Stimulated activated CD8-positive, alpha-beta memory T cell treated with anti-CD3 and anti-CD28 coated beads, Interleukin-12 subunit alpha, Interleukin-12 subunit beta, amount 100 ng/mL, for 1 hour (primary cell): ENCODE results near the gene MGAT4A.
"Not testable (repeated sequence)": the region's sequence is repeated elsewhere in the genome, so short reads cannot be mapped to it uniquely, and the experiment has no call there.

Experiments
- DNase-seq: peaks from one replicate; pipeline ENCODE4 v3.0.0-alpha.2; 2020; ENCODE audit warnings: low read depth

The MGAT4A gene

DNA sequence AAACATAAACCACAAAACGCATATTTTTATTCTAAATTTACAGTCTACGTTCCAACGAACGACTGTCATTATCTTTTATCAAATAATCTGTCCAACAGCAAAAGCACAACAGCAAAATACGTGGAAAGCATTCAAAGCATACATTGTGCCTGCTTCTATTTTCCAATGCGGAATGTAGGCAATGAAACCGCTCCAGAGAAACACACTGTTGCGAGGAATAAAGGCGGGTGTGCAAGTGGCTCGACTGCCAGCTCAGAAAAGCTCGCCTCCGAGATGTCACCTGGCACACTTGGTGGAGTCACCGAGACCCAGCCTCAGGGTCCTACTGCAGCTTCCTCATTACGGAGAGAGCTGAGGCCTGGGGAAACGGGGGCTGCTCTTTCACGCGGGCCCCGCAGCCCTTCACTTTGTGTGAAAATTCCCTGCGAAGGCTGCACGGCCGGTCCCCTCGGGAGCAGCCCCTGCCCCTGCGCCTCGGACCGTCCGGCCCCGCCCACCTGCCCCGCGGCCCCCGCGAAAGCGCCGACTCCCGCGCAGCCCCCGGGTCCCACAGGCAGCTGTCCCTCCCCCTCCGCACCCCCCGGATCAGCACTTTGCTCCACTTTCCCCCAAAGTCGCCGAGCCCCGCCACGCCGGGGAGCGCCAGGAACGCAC, 752 bp downstream of the MGAT4A start:
- no peak for DNase-seq

DNA sequence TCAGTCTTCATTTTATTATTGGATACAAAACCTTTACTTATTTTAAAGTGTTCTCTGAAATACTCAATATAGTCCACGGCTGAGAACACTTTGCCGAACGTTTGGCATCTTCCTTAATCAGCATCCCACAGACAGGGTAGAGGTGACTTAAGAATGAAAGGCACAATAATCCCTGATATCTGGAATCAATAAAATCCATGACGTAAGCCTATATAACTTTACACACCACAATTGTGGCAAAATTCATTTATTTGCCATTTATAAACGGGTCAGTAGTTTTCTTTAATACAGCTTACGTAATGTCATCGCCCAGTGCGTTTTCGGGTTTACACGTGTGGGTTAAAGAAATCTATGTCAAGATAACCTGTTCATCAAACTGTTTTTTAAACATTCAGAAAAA, 1.3 kb downstream of the MGAT4A start:
- DNase-seq = no peak

DNA sequence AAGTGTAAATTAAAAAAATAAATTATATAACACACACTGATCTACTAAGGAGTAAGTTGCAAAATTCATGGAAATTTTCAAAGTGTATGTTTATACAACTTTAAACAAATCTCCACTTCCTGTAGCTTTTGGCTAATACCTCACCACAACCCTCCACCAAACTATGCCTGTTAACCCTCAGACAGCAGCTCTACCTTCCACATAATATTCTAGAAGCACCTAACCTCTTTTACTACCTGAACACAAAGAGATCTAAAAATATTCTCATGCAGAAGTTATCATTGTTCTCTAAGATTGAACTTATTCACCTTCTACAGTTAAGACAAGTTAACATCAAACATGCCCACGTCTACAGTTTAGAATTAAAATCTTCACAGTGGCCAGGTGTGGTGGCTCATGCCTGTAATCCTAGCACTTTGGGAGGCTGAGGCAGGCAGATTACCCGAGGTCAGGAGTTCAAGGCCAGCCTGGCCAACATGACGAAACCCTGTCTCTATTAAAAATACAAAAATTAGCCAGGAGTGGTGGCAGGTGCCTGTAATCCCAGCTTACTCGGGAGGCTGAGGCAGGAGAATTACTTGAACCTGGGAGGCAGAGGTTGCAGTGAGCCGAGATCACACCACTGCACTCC, 2.7 kb downstream of the MGAT4A start:
- DNase-seq = not testable (repeated sequence)

DNA sequence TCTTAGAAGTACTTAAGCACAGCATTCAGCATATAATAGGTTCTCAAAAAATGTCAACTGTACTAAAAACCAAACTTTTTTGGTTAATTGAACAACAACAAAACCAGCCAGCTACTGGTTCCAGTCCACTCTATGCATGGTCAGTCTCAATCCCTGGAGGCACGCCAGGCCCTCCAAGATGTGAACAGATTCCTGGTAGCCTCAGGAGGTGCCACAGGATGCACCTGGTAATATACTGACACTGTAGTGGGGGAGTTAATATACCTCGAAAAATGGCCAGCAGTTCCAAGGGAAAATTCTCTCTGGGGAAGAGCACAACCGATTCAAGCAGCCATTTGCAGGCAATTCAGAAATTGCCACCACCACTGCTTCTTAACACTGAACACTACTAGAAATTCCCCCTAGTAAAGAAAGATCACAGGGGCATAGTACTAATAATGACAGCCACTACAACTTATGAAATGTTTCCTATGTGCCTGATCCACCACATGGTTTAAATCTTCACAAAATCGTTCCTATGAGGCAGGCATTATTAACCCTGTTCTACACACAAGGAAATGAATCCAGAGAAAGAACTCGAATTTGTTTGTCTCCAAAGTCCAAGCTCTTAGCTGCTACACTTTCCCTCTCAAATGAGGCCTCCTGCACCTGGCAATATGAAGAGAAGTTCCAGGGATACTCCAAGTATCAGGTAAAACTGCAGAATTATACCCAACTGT, 3.4 kb downstream of the MGAT4A start:
- no peak for DNase-seq

DNA sequence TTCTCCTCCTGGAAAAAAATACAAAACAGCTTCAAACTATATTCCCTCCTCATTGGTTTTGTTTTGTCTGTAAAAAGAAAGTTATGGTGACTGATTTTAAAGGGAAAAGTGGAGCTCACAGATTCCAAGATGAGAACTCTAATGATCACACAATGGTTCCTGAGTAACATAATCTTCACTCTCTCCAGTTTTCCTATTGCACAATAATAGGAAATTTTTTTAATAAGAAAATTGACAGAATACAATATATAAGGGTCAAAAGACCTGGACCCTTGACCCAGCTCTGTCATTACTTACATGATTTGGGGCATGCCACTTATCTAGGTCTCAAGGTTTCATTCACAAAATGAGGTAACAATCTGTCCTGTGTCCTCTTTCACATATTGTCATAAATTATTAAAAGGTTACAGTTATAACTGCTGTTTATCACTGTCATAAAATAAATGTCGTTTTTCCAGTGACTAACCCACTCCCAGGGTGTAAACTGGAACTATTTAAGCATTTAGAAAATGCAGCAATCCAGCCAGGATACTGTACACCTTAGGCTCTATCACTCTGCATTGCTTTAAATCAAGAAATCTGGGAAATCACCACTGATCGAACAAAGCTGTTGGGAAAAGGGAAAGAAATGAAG, 4.1 kb downstream of the MGAT4A start:
- no peak for DNase-seq

DNA sequence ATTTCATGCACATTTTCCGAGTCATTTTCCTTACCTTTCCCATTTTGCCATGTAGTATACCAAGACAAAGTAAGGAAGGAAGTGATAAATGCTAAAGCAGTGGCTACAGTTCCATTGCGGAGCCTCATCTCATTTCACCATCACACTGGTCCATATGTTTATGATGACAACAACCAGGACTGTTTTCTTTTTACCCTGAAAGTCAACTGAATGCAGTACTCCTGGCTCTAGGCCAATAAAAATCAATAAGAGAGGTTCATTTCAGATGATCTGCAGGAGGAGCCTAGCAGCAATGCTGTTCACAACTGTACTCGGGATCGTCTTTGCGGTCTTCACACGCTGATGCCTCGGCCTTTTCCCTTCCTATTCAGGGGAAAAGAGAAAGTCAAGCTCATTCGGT, 4.7 kb downstream of the MGAT4A start:
- no peak for DNase-seq

DNA sequence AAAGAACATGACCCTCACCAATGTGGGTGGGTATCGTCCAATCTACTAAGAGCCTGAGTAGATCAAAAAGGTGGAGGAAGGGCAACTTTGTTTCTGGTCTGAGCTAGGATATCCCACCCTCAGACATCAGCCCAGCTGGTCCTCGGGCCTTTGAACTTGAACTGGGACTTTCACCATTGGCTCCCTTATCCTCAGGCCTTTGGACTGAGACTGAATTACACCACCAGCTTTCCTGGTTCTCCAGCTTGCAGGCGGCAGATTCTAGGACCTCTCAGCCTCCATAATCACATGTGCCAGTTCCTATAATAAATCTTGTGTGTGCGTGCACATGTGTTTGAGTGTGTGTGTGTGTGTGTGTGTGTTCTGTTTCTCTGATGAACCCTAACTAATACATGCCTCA, 10.6 kb downstream of the MGAT4A start:
- DNase-seq = no peak

DNA sequence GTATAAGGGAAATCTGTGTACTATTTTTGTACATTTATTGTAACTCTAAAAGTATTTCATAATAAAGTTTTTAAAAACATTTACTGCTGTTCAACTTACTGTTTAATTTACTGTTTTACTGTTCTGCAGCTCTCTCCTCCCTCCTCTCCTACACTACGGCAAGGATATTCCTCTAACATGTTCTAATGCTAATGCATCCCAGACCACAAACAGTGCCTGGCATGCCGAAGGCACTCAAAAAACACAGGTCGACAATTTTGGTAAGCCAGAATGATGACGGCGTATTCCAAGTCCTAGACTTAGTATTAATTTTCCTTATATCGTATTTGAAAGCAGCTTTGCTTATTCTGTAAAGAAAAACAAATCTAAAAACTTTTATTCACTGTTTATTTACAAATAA, 13.3 kb downstream of the MGAT4A start:
- no peak for DNase-seq

DNA sequence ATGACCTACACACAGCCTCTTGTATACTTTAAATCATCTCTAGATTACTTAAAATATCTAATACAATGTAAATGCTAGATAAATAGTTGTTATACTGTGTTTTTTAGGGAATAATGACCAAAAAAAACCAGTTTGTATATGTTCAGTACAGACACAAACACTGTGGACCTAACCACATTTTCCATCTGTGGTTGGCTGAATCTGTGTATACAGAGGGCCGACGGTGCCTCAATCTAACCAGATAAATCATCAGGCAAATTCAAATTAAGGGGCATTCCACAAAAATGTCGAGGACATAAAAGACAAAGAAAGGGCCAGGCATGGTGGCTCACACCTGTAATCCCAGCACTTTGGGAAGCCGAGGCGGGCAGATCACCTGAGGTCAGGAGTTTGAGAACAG, 14.1 kb downstream of the MGAT4A start:
- no peak for DNase-seq

DNA sequence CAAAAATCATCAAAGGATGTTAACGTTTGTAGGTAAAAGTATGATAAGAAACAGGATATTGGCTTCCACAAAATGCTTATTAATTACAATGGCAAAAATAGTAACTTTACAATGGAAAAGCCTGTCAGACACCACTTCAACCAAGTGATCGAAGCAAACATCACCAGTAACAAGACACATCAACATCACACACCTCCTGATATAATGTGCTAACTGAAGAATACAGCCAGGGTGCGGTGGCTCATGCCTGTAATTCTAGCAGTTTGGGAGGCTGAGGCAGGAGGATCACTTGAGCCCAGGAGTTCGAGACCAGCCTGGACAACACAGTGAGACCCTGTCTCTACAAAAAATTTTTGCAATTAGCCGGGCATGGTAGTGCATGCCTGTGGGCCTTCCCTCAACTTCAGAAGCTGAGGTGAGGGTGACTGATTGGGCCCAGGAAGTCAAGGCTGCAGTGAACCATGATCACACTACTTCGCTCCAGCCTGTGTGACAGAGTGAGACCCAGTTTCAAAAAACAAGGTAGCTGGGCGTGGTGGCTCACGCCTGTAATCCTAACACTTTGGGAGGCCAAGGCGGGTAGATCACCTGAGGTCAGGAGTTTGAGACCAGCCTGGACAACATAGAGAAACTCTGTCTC, 15.0 kb downstream of the MGAT4A start:
- no peak for DNase-seq

DNA sequence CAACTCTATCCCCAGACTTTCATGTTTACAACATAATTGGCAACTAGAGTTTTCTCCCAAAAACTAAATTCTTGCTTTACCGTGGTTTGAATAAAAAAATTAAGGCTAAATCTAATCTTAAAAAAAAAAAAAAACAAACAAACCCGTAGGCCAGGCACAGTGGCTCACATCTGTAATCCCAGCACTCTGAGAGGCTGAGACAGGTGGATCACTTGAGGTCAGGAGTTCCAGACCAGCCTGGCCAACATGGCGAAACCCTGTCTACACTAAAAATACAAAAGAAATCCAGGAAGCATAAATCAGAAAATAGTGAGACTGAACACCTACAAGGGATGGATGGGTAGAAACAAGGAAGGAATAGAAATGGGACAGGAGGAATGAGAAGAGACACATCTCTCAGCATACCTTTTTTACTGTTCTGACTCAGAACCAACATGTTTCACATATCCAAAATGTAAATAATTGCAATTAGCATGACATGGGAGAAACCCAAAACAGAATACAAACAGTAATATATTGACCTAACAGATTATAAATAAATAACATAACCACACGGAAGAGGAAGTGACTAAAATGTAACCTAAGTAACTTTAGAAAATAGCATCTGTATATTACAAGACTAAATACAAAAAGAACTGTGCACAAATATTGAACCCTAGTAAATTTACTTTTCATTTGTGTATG, 17.5 kb downstream of the MGAT4A start:
- no peak for DNase-seq

DNA sequence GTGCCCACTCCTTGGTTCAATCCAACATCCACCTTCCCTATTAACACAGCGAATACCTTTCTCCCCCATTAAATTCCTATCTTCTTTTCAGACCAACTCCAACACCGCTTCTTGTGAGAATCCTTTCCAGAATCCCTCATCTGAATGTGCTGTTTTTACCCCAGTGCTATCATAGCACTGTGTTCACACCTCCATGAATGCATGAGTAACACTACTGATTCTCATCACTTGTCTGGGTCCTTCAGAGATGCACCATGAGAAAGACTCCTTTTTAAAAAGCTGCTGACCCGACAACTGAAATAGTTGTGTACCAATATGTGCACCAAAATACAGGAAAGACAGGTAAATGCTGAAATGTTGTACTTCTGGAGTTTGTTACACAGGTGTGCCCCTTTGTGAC, 18.8 kb downstream of the MGAT4A start:
- no peak for DNase-seq

DNA sequence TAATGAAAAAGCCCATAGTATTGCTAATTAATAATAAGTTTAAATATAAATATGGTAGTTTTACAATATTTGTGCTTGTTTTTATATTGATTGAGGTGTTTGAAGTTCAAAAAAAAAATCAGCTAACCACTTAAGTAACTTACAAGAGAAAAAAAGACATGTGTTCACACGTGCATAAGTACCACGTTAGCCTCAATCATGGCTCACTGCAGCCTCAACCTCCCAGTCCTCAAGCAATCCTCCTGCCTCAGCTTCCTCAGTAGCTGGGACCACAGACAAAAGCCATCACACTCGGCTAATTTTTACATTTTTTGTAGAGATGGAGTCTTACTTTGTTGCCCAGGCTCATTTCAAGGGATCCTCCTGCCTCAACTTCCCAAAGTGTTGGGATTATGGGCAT, 19.4 kb downstream of the MGAT4A start:
- DNase-seq = no peak

DNA sequence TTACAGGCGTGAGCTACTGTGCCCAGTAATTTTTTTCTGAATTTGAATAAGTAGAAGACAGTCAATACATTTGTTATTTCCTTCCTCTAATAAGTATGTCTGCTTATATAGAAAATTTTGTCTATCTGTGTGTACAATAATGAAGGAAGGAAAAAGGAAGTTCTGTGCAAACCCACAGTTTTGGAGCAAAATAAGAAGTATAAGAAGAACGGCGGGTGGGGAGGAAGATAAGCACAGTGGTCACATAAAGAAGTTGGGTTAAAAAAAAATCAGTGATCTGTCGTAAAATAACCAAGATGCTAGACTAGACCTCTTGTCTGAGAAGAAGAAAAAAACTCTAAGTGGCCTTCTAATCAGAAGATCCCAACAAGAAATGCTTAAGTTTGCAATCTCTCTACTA, 20.2 kb downstream of the MGAT4A start:
- no peak for DNase-seq

DNA sequence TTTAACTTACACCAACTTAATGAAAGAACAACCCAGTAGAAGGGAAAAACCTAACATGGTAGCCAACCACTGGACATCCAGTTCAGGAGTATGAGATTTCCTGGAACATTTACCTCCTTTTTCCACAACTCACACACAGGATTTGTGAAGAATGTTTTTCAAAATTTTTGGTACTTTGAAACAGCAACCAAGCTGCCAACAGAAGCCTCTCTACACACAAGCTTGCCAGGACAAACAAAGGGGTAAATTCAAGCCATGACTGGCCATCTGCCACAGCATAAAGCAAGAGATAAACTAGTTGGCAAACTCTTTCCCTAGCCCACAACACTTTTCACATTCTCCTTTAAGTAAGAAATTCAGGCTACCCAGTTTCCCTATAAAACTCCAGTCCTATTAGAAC, 21.4 kb downstream of the MGAT4A start:
- DNase-seq = no peak

DNA sequence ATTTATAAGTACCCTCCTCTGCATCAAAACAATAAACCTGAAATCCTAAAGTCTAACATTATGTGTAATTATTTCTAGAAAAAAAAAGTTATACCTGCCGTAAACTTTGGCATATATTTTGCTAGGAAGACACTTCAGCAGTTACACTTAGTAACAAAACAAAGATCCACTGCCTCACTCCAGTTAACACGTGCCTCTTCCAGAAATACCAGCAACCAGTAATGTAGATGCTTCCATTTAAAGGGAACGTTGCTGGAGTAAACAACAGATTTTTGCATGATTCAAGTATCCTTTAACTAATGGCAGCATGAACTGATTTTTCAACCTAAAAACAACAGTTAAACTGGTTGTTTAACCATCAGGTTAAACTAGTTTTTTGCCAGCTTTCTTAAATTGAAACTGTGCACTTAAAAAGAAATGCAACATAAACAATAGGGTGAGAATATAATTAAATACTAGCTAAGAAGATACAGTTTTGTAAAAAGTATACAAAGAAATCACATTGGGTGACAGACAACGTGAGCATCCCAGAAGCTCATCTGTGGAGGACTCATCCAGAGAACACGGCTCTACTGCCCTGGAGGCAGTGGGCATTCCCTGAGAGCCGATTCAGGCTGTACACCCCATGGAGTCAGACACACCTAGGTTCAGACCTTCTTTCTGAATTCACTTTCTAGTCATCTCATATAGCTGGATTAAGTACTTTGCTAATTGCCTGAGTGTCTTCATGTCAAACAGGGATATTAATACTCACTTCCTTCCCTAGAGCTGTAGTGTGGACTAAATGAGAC, 22.3 kb downstream of the MGAT4A start:
- no peak for DNase-seq

DNA sequence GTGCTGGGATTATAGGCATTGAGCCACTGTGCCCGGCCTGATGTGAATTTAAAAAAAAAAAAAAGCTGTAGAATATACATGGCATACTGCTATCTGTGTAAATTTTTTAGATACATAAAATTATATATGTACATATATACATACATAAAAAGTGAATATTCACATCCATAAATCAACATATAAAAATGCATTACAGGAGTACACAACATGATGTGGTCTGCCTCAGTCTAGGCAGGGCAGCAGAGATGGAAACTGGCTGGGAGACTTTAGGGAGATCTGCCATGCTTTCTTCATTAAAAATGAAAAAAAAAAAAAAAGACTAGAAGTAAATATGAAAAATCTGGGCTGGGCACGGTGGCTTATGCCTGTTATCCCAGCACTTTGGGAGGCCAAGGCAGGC, 24.3 kb downstream of the MGAT4A start:
- DNase-seq = no peak

DNA sequence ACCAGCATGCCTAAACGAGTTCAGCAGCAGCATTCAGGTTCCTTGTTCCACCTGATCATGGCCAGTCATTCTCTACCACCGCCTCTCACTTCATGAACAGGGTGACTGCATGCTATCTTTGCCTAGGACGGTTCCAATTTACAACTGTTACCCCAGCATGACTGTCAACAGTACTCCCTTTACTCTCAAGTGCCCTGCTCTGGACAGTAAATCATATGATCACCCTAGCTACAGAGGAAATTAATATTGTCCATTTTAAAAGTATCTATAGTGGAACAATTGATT, 25.7 kb downstream of the MGAT4A start:
- DNase-seq = no peak

DNA sequence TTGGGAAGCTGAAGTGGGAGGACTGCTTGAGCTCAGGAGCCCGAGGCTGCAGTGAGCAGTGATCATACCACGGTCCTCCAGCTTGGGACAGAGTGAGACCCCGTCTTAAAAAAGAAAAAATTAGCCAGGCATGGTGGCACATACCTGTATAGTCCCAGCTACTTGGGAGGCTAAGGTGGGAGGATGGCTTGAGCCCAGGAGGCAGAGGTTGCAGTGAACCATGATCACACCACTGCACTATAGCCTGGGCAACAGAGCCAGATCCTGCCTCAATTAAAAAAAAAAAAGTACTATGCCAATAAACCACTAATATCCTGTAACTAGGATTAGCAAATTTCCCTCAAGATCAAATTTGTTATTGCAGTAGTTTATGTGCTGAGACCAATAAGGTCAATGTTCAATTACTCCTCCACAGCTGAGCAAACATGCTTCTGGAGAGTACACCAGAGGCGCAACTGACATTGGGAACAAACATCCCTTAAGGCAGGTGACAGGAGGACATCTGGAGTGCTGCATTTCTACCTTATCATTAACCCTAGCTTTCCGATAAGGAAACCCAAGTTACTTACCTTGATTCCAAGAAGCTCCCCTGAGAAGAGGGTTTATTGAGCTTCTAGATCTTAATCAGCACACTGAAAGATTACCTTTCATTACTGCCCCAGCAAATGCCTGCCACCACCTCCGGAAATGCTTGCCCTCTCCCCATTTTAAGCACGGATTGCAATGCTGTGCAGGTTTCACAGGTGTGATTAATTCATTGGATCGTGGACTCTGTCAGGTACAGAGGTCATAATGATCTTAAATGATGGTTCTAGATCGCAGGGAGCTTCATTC, 26.2 kb downstream of the MGAT4A start:
- DNase-seq = no peak

DNA sequence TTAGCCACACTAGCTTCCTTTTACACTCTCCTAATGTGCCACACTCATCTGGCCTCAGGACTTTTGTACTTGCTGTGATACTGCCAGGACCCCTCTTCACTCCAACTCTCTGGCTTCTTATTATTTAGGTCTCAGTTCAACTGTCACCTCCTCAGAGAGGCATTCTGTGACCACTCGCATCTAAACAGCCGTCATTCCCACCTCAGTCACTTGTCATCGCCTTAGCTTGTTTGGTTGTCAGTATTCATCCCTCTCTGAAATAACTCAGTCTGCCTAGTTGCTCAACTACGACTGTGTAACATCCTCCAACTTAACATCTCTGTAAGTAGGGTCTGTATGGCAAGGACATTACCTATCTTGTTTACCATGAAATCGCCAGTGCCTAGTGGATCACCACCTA, 27.2 kb downstream of the MGAT4A start:
- no peak for DNase-seq
